BE2C (cell line): ENCODE data around the gene PHC2.

Experiments used
- DNase-seq: peaks from one replicate; pipeline ENCODE4 v3.0.0-alpha.2; 2020
- H3K27me3 ChIP-seq: fragments of 250-450 bp; sonication (Bioruptor Pico); 2 replicates; pipeline ENCODE4 v1.5.1; 2020; ENCODE audit warnings: mild to moderate bottlenecking
- H3K36me3 ChIP-seq: fragments of 250-450 bp; sonication (Bioruptor Pico); 2 replicates; pipeline ENCODE4 v1.5.1; 2020; ENCODE audit warnings: mild to moderate bottlenecking
- H3K4me1 ChIP-seq: fragments of 250-450 bp; sonication (Bioruptor Pico); 2 replicates; pipeline ENCODE4 v1.5.1; 2020
- H3K4me3 ChIP-seq: 2 replicates; pipeline ENCODE4 v1.5.1; 2011; ENCODE audit warnings: low read depth, low read length
- H3K9me3 ChIP-seq: fragments of 250-450 bp; sonication (Bioruptor Pico); 2 replicates; pipeline ENCODE4 v1.5.1; 2020
- TF ChIP-seq, protein P1 (sequence below): IDR thresholded peaks from 2 replicates; pipeline ENCODE4 v1.5.1; 2012; ENCODE audit warnings: mild to moderate bottlenecking, low read depth, low read length

The PHC2 gene

GRCh38 chr1:33337441-33337840 lies 93.5 kb downstream of the PHC2 start:
- Histone ChIP-seq H3K4me1 (peaks cover 6% of the 10 kb centered on the region; the same call in 1 of the 2 replicates), H3K4me3 (no peak overlapping the region), H3K27me3 (no peaks in the 10 kb centered on the region), H3K9me3 (no peaks in the 10 kb centered on the region), H3K36me3 (no peaks in the 10 kb centered on the region; the same call in none of the 2 replicates)
- DNase-seq = no peak
- TF ChIP-seq, protein P1, sequence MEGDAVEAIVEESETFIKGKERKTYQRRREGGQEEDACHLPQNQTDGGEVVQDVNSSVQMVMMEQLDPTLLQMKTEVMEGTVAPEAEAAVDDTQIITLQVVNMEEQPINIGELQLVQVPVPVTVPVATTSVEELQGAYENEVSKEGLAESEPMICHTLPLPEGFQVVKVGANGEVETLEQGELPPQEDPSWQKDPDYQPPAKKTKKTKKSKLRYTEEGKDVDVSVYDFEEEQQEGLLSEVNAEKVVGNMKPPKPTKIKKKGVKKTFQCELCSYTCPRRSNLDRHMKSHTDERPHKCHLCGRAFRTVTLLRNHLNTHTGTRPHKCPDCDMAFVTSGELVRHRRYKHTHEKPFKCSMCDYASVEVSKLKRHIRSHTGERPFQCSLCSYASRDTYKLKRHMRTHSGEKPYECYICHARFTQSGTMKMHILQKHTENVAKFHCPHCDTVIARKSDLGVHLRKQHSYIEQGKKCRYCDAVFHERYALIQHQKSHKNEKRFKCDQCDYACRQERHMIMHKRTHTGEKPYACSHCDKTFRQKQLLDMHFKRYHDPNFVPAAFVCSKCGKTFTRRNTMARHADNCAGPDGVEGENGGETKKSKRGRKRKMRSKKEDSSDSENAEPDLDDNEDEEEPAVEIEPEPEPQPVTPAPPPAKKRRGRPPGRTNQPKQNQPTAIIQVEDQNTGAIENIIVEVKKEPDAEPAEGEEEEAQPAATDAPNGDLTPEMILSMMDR = no peak

GRCh38 chr1:33336580-33336979 lies 94.3 kb downstream of the PHC2 start:
- no peak for DNase-seq
- H3K36me3 ChIP-seq = no peaks in the 10 kb centered on the region; the same call in none of the 2 replicates
- H3K4me3 ChIP-seq = no peak overlapping the region
- H3K4me1 ChIP-seq = no peaks in the 10 kb centered on the region
- H3K27me3 ChIP-seq = no peaks in the 10 kb centered on the region
- TF ChIP-seq, protein P1 = no peak
- H3K9me3 ChIP-seq = no peaks in the 10 kb centered on the region

- Histone ChIP-seq H3K36me3 (peaks cover 5% of the 10 kb centered on the region), H3K27me3 (no peaks in the 10 kb centered on the region)
These were observed 95.9 kb downstream of the PHC2 start for GRCh38 chr1:33335020-33335419.

DNA sequence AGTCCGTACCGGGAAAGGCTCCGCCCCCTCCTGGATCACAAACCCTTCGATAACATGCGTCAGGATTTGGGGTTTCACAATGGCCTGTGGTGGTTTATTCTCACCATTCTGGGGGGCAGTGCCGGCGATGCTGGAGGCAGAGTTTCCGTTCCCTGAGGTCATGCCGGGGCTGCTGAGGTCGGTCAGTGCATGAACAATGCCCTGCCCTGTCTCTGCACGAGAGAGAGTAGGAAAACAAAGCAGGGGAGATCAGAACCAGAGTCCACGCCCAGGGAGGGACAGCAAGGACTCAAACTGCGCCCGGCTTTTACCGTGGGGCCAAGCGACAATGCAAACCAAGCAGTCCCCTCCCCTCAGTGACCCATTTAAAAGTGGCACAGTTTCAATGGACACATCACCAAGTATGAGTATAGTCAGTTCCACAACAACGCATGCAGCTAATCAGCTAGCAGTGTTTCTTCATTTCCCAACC lies 96.8 kb downstream of the PHC2 start:
- Histone ChIP-seq H3K9me3 (no peaks in the 10 kb centered on the region), H3K4me1 (no peaks in the 10 kb centered on the region), H3K27me3 (no peaks in the 10 kb centered on the region), H3K36me3 (peaks cover 7% of the 10 kb centered on the region), H3K4me3 (no peak overlapping the region)
- no peak for DNase-seq
- TF ChIP-seq, protein P1 = no peak

More at GRCh38 chr1:33335020-33335419, 95.9 kb downstream of the PHC2 start:
- TF ChIP-seq, protein P1 = no peak
- no peak overlapping the region for H3K4me3 ChIP-seq
- H3K4me1 ChIP-seq = no peaks in the 10 kb centered on the region
- no peak for DNase-seq
- H3K9me3 ChIP-seq = no peaks in the 10 kb centered on the region

GRCh38 chr1:33332881-33333280 lies 98.0 kb downstream of the PHC2 start:
- TF ChIP-seq, protein P1 = no peak
- H3K4me3 ChIP-seq = no peak overlapping the region
- peaks cover 12% of the 10 kb centered on the region for H3K36me3 ChIP-seq
- no peaks in the 10 kb centered on the region for H3K27me3 ChIP-seq
- no peak for DNase-seq
- no peaks in the 10 kb centered on the region for H3K9me3 ChIP-seq
- no peaks in the 10 kb centered on the region for H3K4me1 ChIP-seq

DNA sequence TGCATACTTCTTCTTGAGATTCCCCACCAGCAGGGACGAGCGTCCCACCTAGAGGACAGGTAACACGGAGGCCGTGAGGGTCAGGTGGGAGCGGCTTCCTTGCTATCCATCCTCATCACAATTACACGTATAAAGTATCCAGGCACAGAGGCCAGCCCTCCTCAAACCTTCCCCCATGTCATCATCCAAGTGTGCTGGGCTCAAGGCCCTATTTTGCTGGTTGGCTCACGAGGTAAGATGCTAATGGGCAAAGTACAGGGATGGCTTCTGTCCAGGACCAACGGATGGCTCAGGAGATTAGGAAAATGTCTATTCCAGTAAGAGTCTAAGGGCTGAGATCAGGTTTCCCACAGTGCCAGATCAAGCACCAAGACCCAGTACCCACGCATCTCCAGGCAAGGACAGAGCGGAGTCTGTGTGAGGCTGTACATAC lies 98.5 kb downstream of the PHC2 start:
- Histone ChIP-seq H3K36me3 (peaks cover 16% of the 10 kb centered on the region), H3K27me3 (no peaks in the 10 kb centered on the region), H3K4me1 (no peaks in the 10 kb centered on the region), H3K4me3 (no peak overlapping the region), H3K9me3 (no peaks in the 10 kb centered on the region)
- TF ChIP-seq, protein P1 = no peak
- DNase-seq = no peak
